ENCODE results near the gene PCMT1. TPM values are rescaled to one million over a fixed set of nuclear protein-coding genes. Genes with fewer than 3 reads are reported as not detected.

The PCMT1 gene
- total and polyA plus RNA-seq, 2 of the 8 experiments (the other 6 are each of a cell fraction or from before 2014, with no cell fraction given): 84.3 to 91.3 TPM

- TF ChIP-seq, protein P1, sequence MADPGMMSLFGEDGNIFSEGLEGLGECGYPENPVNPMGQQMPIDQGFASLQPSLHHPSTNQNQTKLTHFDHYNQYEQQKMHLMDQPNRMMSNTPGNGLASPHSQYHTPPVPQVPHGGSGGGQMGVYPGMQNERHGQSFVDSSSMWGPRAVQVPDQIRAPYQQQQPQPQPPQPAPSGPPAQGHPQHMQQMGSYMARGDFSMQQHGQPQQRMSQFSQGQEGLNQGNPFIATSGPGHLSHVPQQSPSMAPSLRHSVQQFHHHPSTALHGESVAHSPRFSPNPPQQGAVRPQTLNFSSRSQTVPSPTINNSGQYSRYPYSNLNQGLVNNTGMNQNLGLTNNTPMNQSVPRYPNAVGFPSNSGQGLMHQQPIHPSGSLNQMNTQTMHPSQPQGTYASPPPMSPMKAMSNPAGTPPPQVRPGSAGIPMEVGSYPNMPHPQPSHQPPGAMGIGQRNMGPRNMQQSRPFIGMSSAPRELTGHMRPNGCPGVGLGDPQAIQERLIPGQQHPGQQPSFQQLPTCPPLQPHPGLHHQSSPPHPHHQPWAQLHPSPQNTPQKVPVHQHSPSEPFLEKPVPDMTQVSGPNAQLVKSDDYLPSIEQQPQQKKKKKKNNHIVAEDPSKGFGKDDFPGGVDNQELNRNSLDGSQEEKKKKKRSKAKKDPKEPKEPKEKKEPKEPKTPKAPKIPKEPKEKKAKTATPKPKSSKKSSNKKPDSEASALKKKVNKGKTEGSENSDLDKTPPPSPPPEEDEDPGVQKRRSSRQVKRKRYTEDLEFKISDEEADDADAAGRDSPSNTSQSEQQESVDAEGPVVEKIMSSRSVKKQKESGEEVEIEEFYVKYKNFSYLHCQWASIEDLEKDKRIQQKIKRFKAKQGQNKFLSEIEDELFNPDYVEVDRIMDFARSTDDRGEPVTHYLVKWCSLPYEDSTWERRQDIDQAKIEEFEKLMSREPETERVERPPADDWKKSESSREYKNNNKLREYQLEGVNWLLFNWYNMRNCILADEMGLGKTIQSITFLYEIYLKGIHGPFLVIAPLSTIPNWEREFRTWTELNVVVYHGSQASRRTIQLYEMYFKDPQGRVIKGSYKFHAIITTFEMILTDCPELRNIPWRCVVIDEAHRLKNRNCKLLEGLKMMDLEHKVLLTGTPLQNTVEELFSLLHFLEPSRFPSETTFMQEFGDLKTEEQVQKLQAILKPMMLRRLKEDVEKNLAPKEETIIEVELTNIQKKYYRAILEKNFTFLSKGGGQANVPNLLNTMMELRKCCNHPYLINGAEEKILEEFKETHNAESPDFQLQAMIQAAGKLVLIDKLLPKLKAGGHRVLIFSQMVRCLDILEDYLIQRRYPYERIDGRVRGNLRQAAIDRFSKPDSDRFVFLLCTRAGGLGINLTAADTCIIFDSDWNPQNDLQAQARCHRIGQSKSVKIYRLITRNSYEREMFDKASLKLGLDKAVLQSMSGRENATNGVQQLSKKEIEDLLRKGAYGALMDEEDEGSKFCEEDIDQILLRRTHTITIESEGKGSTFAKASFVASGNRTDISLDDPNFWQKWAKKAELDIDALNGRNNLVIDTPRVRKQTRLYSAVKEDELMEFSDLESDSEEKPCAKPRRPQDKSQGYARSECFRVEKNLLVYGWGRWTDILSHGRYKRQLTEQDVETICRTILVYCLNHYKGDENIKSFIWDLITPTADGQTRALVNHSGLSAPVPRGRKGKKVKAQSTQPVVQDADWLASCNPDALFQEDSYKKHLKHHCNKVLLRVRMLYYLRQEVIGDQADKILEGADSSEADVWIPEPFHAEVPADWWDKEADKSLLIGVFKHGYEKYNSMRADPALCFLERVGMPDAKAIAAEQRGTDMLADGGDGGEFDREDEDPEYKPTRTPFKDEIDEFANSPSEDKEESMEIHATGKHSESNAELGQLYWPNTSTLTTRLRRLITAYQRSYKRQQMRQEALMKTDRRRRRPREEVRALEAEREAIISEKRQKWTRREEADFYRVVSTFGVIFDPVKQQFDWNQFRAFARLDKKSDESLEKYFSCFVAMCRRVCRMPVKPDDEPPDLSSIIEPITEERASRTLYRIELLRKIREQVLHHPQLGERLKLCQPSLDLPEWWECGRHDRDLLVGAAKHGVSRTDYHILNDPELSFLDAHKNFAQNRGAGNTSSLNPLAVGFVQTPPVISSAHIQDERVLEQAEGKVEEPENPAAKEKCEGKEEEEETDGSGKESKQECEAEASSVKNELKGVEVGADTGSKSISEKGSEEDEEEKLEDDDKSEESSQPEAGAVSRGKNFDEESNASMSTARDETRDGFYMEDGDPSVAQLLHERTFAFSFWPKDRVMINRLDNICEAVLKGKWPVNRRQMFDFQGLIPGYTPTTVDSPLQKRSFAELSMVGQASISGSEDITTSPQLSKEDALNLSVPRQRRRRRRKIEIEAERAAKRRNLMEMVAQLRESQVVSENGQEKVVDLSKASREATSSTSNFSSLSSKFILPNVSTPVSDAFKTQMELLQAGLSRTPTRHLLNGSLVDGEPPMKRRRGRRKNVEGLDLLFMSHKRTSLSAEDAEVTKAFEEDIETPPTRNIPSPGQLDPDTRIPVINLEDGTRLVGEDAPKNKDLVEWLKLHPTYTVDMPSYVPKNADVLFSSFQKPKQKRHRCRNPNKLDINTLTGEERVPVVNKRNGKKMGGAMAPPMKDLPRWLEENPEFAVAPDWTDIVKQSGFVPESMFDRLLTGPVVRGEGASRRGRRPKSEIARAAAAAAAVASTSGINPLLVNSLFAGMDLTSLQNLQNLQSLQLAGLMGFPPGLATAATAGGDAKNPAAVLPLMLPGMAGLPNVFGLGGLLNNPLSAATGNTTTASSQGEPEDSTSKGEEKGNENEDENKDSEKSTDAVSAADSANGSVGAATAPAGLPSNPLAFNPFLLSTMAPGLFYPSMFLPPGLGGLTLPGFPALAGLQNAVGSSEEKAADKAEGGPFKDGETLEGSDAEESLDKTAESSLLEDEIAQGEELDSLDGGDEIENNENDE (IDR thresholded peaks at IDR 0.05; ENCODE audit: insufficient replicate concordance, low read length): no peak
- TF ChIP-seq CBX5 (IDR thresholded peaks at IDR 0.05; ENCODE audit: low read depth, low read length) (no peak), SIX5 (IDR thresholded peaks at IDR 0.05; ENCODE audit: low read depth, low read length) (no peak), FOSL1 (IDR thresholded peaks at IDR 0.05; ENCODE audit: insufficient read depth, low read depth, low read length) (no peak), ASH2L (IDR thresholded peaks at IDR 0.05; ENCODE audit: low read length) (no peak), KDM5A (IDR thresholded peaks at IDR 0.05; ENCODE audit: low read length) (no peak), EP300 (IDR thresholded peaks at IDR 0.05; ENCODE audit: borderline replicate concordance in 1 of 2, low read depth in 2 of 2, low read length in 2 of 2) (no peak), EGR1 (IDR thresholded peaks at IDR 0.05; ENCODE audit: borderline replicate concordance, low read depth, low read length) (no peak)
Observed at GRCh38 chr6:149754548-149754947, 5.0 kb downstream of the PCMT1 start (continued).

All from H1 (cell line).